HL-60 (cell line): ENCODE results near the gene TASP1.
"Not testable (repeated sequence)": the region's sequence is repeated elsewhere in the genome, so short reads cannot be mapped to it uniquely, and the experiment has no call there.

ENCODE experiments used
- POLR2AphosphoS5 ChIP-seq: IDR thresholded peaks from 2 replicates; pipeline ENCODE4 v1.6.1; 2012; ENCODE audit warnings: low read depth
- TF ChIP-seq, protein P1 (sequence below): IDR thresholded peaks from one replicate; pipeline ENCODE4 v1.5.1; 2011; ENCODE audit warnings: low read length, control low read depth, inconsistent platforms; ENCODE audit not compliant: insufficient read depth

DNA sequence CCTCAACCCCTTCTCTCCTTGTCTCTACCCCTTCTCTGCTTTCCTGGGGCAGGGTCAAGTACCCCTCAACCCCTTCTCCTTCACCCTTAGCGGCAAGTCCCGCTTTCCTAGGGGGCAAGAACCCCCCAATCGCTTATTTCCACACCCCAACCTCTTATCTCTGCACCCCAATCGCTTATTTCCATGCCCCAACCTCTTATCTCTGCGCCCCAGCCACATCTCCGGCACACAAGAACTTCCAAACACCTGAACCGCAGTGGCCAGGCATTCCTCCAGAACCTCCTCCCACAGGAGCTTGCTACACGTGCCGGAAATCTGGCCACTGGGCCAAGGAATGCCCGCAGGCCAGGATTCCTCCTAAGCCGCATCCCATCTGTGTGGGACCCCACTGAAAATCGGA is 279.8 kb downstream of the TASP1 start:
- TF ChIP-seq POLR2AphosphoS5, result not testable (repeated sequence)
- TF ChIP-seq, protein P1, sequence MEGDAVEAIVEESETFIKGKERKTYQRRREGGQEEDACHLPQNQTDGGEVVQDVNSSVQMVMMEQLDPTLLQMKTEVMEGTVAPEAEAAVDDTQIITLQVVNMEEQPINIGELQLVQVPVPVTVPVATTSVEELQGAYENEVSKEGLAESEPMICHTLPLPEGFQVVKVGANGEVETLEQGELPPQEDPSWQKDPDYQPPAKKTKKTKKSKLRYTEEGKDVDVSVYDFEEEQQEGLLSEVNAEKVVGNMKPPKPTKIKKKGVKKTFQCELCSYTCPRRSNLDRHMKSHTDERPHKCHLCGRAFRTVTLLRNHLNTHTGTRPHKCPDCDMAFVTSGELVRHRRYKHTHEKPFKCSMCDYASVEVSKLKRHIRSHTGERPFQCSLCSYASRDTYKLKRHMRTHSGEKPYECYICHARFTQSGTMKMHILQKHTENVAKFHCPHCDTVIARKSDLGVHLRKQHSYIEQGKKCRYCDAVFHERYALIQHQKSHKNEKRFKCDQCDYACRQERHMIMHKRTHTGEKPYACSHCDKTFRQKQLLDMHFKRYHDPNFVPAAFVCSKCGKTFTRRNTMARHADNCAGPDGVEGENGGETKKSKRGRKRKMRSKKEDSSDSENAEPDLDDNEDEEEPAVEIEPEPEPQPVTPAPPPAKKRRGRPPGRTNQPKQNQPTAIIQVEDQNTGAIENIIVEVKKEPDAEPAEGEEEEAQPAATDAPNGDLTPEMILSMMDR, result not testable (repeated sequence)
